ENCODE data around the gene PACS2. TPM values are rescaled to one million over a fixed set of nuclear protein-coding genes. Genes with fewer than 3 reads are reported as not detected.
"Not testable (repeated sequence)": the region's sequence is repeated elsewhere in the genome, so short reads cannot be mapped to it uniquely, and the experiment has no call there.

PACS2 gene
- total RNA-seq, 1 experiment from 2014 or later, result 43.3 TPM

- no TSS peak for BruUV-seq (replicated peaks)
- intact Hi-C loops (cut with micrococcal nuclease; ENCODE audit: unreplicated experiment), result no loop called here
- no peaks in the 10 kb centered on the region for H3K36me3 ChIP-seq (ENCODE audit: low read depth)
- H4K20me1 ChIP-seq (ENCODE audit: insufficient read depth), result peaks cover 26% of the 10 kb centered on the region
- no peak overlapping the region for H3K4me3 ChIP-seq
- no peak for TF ChIP-seq EZH2 (IDR thresholded peaks at IDR 0.05; ENCODE audit: low read depth)
- TF ChIP-seq, protein P1, sequence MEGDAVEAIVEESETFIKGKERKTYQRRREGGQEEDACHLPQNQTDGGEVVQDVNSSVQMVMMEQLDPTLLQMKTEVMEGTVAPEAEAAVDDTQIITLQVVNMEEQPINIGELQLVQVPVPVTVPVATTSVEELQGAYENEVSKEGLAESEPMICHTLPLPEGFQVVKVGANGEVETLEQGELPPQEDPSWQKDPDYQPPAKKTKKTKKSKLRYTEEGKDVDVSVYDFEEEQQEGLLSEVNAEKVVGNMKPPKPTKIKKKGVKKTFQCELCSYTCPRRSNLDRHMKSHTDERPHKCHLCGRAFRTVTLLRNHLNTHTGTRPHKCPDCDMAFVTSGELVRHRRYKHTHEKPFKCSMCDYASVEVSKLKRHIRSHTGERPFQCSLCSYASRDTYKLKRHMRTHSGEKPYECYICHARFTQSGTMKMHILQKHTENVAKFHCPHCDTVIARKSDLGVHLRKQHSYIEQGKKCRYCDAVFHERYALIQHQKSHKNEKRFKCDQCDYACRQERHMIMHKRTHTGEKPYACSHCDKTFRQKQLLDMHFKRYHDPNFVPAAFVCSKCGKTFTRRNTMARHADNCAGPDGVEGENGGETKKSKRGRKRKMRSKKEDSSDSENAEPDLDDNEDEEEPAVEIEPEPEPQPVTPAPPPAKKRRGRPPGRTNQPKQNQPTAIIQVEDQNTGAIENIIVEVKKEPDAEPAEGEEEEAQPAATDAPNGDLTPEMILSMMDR (conservative IDR thresholded peaks at IDR 0.05), result no peak
- no peak overlapping the region for H3K4me2 ChIP-seq
- H3F3A ChIP-seq (ENCODE audit: insufficient read depth, low read depth), result no peaks in the 10 kb centered on the region
- H3K27me3 ChIP-seq (ENCODE audit: insufficient read depth, low read depth), result no peaks in the 10 kb centered on the region
- no peak overlapping the region for H3K27ac ChIP-seq
- no peak overlapping the region for H2AFZ ChIP-seq
- POLR2A ChIA-PET (ENCODE audit: unreplicated experiment), result no interaction called here
- H3K9me3 ChIP-seq (ENCODE audit: insufficient read depth, low read depth), result no peaks in the 10 kb centered on the region
- no peak for DNase-seq
- H3K9me2 ChIP-seq (ENCODE audit: insufficient read depth), result no peaks in the 10 kb centered on the region
- peaks cover 5% of the 10 kb centered on the region; the same call in 1 of the 2 replicates for H3K79me2 ChIP-seq (ENCODE audit: low read depth)
- CTCF ChIA-PET, result interaction anchor here (0.6 to 1.1 kb wide), 2 partner anchors 13 to 505 kb away, joined by 4 read pairs; no protein-coding TSS in a partner anchor
- H3K4me1 ChIP-seq (replicated peaks; ENCODE audit: insufficient read depth), result peaks cover 8% of the 10 kb centered on the region
These were observed 39.1 kb upstream of the PACS2 start for GRCh38 chr14:105275267-105275946.

GRCh38 chr14:105277448-105277847 is 37.1 kb upstream of the PACS2 start:
- DNase-seq; H3K27me3 ChIP-seq (ENCODE audit: insufficient read depth, low read depth); intact Hi-C loops (cut with micrococcal nuclease; ENCODE audit: unreplicated experiment); H2AFZ ChIP-seq; H3K36me3 ChIP-seq (ENCODE audit: low read depth); H3K4me3 ChIP-seq; POLR2A ChIA-PET (ENCODE audit: unreplicated experiment); H3K27ac ChIP-seq; H3K4me1 ChIP-seq (replicated peaks; ENCODE audit: insufficient read depth); H3K9me2 ChIP-seq (ENCODE audit: insufficient read depth); H3F3A ChIP-seq (ENCODE audit: insufficient read depth, low read depth); BruUV-seq (replicated peaks); CTCF ChIA-PET; H3K79me2 ChIP-seq (ENCODE audit: low read depth); H3K9me3 ChIP-seq (ENCODE audit: insufficient read depth, low read depth); H3K4me2 ChIP-seq: not testable (repeated sequence)
- H4K20me1 ChIP-seq (ENCODE audit: insufficient read depth), result peaks cover 32% of the 10 kb centered on the region

DNA sequence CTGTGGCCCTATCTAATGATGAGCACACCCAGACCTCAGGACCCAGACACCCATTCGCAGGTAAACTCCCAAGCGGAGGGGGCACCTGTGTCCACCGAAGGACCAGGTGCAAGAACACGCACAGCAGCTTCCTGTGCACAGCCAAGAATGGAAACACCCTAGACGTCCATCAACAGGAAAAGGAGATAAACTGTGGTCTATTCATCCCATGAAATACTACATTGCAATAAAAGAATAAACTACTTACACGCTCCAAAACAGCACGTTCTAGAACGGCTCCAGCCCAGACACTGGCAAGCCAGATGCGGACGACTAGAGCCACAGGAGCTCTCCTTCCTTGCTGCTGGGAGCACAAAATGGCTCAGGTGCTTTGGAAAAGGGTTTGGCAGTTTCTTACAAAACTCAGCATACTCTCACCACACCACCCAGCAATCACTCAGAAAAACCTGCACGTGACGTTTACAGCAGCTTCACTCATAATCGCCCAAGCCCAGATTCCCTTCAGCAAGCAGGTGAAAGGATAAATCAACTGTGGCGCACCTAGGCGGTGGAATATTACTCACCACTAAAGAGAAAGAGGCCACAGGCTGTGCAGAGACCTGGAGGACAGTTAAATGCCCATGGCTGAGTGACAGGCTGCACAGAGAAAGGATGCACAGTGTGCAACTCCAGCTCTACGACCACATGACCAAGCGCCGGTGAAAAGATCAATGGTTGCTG is 34.7 kb upstream of the PACS2 start:
- Histone ChIP-seq H3F3A (ENCODE audit: insufficient read depth, low read depth) (no peaks in the 10 kb centered on the region), H3K4me2 (no peak overlapping the region), H3K4me3 (no peak overlapping the region), H4K20me1 (ENCODE audit: insufficient read depth) (peaks cover 40% of the 10 kb centered on the region), H3K4me1 (replicated peaks; ENCODE audit: insufficient read depth) (no peaks in the 10 kb centered on the region), H3K27ac (no peak overlapping the region), H3K79me2 (ENCODE audit: low read depth) (no peaks in the 10 kb centered on the region; the same call in 1 of the 2 replicates), H2AFZ (no peak overlapping the region), H3K9me3 (ENCODE audit: insufficient read depth, low read depth) (no peaks in the 10 kb centered on the region), H3K27me3 (ENCODE audit: insufficient read depth, low read depth) (no peaks in the 10 kb centered on the region), H3K9me2 (ENCODE audit: insufficient read depth) (no peaks in the 10 kb centered on the region), H3K36me3 (ENCODE audit: low read depth) (no peaks in the 10 kb centered on the region)
- POLR2A ChIA-PET (ENCODE audit: unreplicated experiment), result no interaction called here
- CTCF ChIA-PET, result no interaction called here
- TF ChIP-seq EZH2 (IDR thresholded peaks at IDR 0.05; ENCODE audit: low read depth), result no peak
- TF ChIP-seq, protein P1 (conservative IDR thresholded peaks at IDR 0.05), result no peak
- DNase-seq, result no peak
- intact Hi-C loops (cut with micrococcal nuclease; ENCODE audit: unreplicated experiment), result loop anchor here (2.0 to 5.0 kb wide), 3 partner anchors 77 to 308 kb away; no protein-coding TSS in a partner anchor
- no TSS peak for BruUV-seq (replicated peaks)

Data from PC-9 (cell line).